ENCODE results near the gene TRIM2. TPM values are rescaled to one million over a fixed set of nuclear protein-coding genes. Genes with fewer than 3 reads are reported as not detected.

The TRIM2 gene
- total RNA-seq, 1 experiment from 2014 or later, result 41.4 TPM

GRCh38 chr4:153156263-153156662 lies 48.0 kb upstream of the TRIM2 start:
- peak overlapping the region; percentile 59 for H2AFZ ChIP-seq (ENCODE audit: low read depth, low read length, poor library complexity, severe bottlenecking)
- H3K27ac ChIP-seq (ENCODE audit: low read depth, low read length), result no peak overlapping the region
- TF ChIP-seq SRF (IDR thresholded peaks at IDR 0.05; ENCODE audit: low read depth) (0 out of 2 replicates have a peak, but pooled peaks have one; percentile 7), ELF1 (IDR thresholded peaks at IDR 0.05; ENCODE audit: borderline replicate concordance, low read depth) (no peak), SIN3A (IDR thresholded peaks at IDR 0.05; ENCODE audit: low read depth) (no peak), EGR1 (IDR thresholded peaks at IDR 0.05; ENCODE audit: low read depth) (peak; percentile 35; the same call in 1 of the 2 replicates), CTCF (IDR thresholded peaks at IDR 0.05 in 2 of 3, conservative IDR thresholded peaks at IDR 0.05 in 1 of 3; ENCODE audit: borderline replicate concordance in 1 of 3, insufficient read depth in 1 of 3, low read depth in 2 of 3, low read length in 2 of 3) (peak; percentile 41 to 63 (median 55); a peak in 5 of 6 replicates), RAD21 (IDR thresholded peaks at IDR 0.05; ENCODE audit: low read depth) (peak; percentile 48), EZH2phosphoT487 (IDR thresholded peaks at IDR 0.05; ENCODE audit: borderline replicate concordance) (no peak)
- TF ChIP-seq, protein P1, sequence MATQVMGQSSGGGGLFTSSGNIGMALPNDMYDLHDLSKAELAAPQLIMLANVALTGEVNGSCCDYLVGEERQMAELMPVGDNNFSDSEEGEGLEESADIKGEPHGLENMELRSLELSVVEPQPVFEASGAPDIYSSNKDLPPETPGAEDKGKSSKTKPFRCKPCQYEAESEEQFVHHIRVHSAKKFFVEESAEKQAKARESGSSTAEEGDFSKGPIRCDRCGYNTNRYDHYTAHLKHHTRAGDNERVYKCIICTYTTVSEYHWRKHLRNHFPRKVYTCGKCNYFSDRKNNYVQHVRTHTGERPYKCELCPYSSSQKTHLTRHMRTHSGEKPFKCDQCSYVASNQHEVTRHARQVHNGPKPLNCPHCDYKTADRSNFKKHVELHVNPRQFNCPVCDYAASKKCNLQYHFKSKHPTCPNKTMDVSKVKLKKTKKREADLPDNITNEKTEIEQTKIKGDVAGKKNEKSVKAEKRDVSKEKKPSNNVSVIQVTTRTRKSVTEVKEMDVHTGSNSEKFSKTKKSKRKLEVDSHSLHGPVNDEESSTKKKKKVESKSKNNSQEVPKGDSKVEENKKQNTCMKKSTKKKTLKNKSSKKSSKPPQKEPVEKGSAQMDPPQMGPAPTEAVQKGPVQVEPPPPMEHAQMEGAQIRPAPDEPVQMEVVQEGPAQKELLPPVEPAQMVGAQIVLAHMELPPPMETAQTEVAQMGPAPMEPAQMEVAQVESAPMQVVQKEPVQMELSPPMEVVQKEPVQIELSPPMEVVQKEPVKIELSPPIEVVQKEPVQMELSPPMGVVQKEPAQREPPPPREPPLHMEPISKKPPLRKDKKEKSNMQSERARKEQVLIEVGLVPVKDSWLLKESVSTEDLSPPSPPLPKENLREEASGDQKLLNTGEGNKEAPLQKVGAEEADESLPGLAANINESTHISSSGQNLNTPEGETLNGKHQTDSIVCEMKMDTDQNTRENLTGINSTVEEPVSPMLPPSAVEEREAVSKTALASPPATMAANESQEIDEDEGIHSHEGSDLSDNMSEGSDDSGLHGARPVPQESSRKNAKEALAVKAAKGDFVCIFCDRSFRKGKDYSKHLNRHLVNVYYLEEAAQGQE (IDR thresholded peaks at IDR 0.05; ENCODE audit: low read depth), result no peak
- H3K9ac ChIP-seq (ENCODE audit: low read length), result no peak overlapping the region
- BruUV-seq (replicated peaks), result no TSS peak
- no peaks in the 10 kb centered on the region for H3K79me2 ChIP-seq (ENCODE audit: insufficient read depth, low read length)
- H3K9me2 ChIP-seq (ENCODE audit: insufficient read depth), result no peaks in the 10 kb centered on the region
- peak; percentile 50 for ATAC-seq
- ChIA-PET RAD21 (ENCODE audit: low non-redundant PET in 1 of 2, low total read pairs in 2 of 2, uncharacterized antibody in 2 of 2, unreplicated experiment in 2 of 2) (interaction anchor here in 1 of 2 experiments (0.6 kb wide), 1 partner anchor 840 kb away, joined by 3 read pairs; no protein-coding TSS in a partner anchor), CTCF (interaction anchor here (0.8 to 1.2 kb wide), 4 partner anchors 11 to 51 kb away, joined by 3 to 5 read pairs (median 4); partner anchors contain the start of gene TRIM2), POLR2A (no interaction called here)
- intact Hi-C loops (cut with micrococcal nuclease), result no loop called here
- no peak for DNase-seq (ENCODE audit: low read depth, low spot score)
- H3K9me3 ChIP-seq (ENCODE audit: control insufficient read depth in 1 of 2, insufficient read depth in 1 of 2, low read depth in 1 of 2, low read length in 2 of 2), result no peaks in the 10 kb centered on the region
- peaks cover 21 to 49% of the 10 kb centered on the region in 2 experiments for H3K4me1 ChIP-seq (ENCODE audit: control insufficient read depth in 1 of 2, insufficient read depth in 2 of 2, low read length in 2 of 2)
- H3K4me2 ChIP-seq (ENCODE audit: low read length), result peak overlapping the region; percentile 24
- no peaks in the 10 kb centered on the region for H4K20me1 ChIP-seq (ENCODE audit: insufficient read depth)
- H3K4me3 ChIP-seq (replicated peaks in 1 of 2; ENCODE audit: low read depth in 1 of 2, low read length in 2 of 2), result no peak overlapping the region
- no peaks in the 10 kb centered on the region for H3K36me3 ChIP-seq (ENCODE audit: control insufficient read depth in 1 of 2, insufficient read depth in 2 of 2, low read length in 2 of 2)
- H3K27me3 ChIP-seq (ENCODE audit: insufficient read depth, low read length), result no peaks in the 10 kb centered on the region

Data from HCT116 (cell line).